CD4-positive, alpha-beta T cell (primary cell): Measurements from ENCODE around the gene USP12. TPM values are rescaled to one million over a fixed set of nuclear protein-coding genes. Genes with fewer than 3 reads are reported as not detected.
A peak's percentile ranks its signal among the peaks of the same experiment; 100 is the strongest.
"Not testable (repeated sequence)": the region's sequence is repeated elsewhere in the genome, so short reads cannot be mapped to it uniquely, and the experiment has no call there.

Source experiments
- ATAC-seq: fragments of 200-7000 bp; cut with Tn5 transposase; one replicate; pipeline ENCODE4 v1.10.0; 2022; ENCODE audit warnings: mild to moderate bottlenecking; ENCODE audit not compliant: poor library complexity
- CTCF ChIA-PET: fragments of 350-600 bp; sonication (Branson Sonifier 250); formaldehyde crosslinking; loops from one replicate; lab custom pipeline; 2021; ENCODE audit warnings: antibody characterized with exemption, inconsistent platforms; lab: Charles Lee
- POLR2A ChIA-PET: fragments of 350-600 bp; sonication (Branson Sonifier 250); formaldehyde crosslinking; loops from one replicate; lab custom pipeline; 2021; ENCODE audit warnings: antibody characterized with exemption, inconsistent platforms; lab: Charles Lee
- DNase-seq, 14 experiments: peaks; one replicate each; pipeline ENCODE4 v3.0.0-alpha.2; 2013 to 2020; ENCODE audit warnings: mixed read lengths in 2 of 14
- H3K27ac ChIP-seq, 2 donors: one replicate each; pipeline versions ENCODE4 v1.5.1 to v1.7.0; 2013; ENCODE audit warnings: low read length in 2 of 2, low read depth in 1 of 2, mild to moderate bottlenecking in 1 of 2
- H3K27me3 ChIP-seq, 2 experiments: 1 replicate in 1 of 2; 2 replicates in 1 of 2; pipeline versions ENCODE4 v1.6.1 to v1.7.0; 2013; ENCODE audit warnings: low read length in 2 of 2, control low read depth in 1 of 2, mild to moderate bottlenecking in 1 of 2, moderate library complexity in 1 of 2; ENCODE audit not compliant: insufficient read depth in 2 of 2, control insufficient read depth in 1 of 2
- H3K36me3 ChIP-seq: one replicate; pipeline ENCODE4 v1.6.1; 2013; ENCODE audit warnings: low read length, control low read depth; ENCODE audit not compliant: insufficient read depth
- H3K4me1 ChIP-seq: one replicate; pipeline ENCODE4 v1.6.1; 2013; ENCODE audit warnings: low read length, control low read depth; ENCODE audit not compliant: insufficient read depth
- H3K4me3 ChIP-seq: one replicate; pipeline ENCODE4 v1.5.1; 2013; ENCODE audit warnings: mild to moderate bottlenecking, low read length, moderate library complexity
- H3K9me3 ChIP-seq, 2 experiments: 1 replicate in 1 of 2; 2 replicates in 1 of 2; pipeline versions ENCODE4 v1.6.1 to v1.7.0; 2013; ENCODE audit warnings: low read length in 2 of 2, mild to moderate bottlenecking in 2 of 2, control low read depth in 1 of 2, moderate library complexity in 1 of 2; ENCODE audit not compliant: control insufficient read depth in 1 of 2, insufficient read depth in 1 of 2
- H3K27ac Mint-ChIP-seq: one replicate; pipeline ENCODE4 v1.8.0; 2020; ENCODE audit warnings: mixed read lengths
- H3K27me3 Mint-ChIP-seq: one replicate; pipeline ENCODE4 v1.8.0; 2021; ENCODE audit warnings: mixed read lengths
- H3K36me3 Mint-ChIP-seq: one replicate; pipeline ENCODE4 v1.8.0; 2021; ENCODE audit warnings: low read depth, mixed read lengths
- H3K4me1 Mint-ChIP-seq: one replicate; pipeline ENCODE4 v1.8.0; 2021; ENCODE audit warnings: low read depth, mixed read lengths
- H3K4me3 Mint-ChIP-seq: one replicate; pipeline ENCODE4 v1.8.0; 2020; ENCODE audit warnings: mild to moderate bottlenecking, mixed read lengths
- H3K9me3 Mint-ChIP-seq: one replicate; pipeline ENCODE4 v1.8.0; 2020; ENCODE audit warnings: mixed read lengths
- CTCF ChIP-seq: fragments of 200-600 bp; IDR thresholded peaks from one replicate; pipeline ENCODE4 v1.8.0; 2022; ENCODE audit warnings: antibody characterized with exemption, mild to moderate bottlenecking
- intact Hi-C, 2 experiments: fragments of 100-400 bp; cut with DNase I in 1 of 2; cut with micrococcal nuclease in 1 of 2; formaldehyde crosslinking; loops; one replicate each; pipeline versions ENCODE4 v1.15.1 to v1.9.0; 2023 to 2025; cut with DNase I, micrococcal nuclease
- total RNA-seq, 174 experiments: library from RNA in 2 of 174; stranded (reverse) in 2 of 174; gene quantifications; one replicate each; pipeline ENCODE4 v1.2.3 and lab custom pipeline; 2021 to 2026

USP12 gene
- total RNA-seq, 2 experiments from 2014 or later: 56.9 to 58.8 TPM

GRCh38 chr13:27192973-27193372 is 21.4 kb upstream of the USP12 start:
- no peaks in the 10 kb centered on the region for H3K36me3 Mint-ChIP-seq
- H3K9me3 ChIP-seq: peaks cover 0 to 8% of the 10 kb centered on the region in 2 experiments
- H3K4me1 ChIP-seq: no peaks in the 10 kb centered on the region
- CTCF ChIA-PET: no interaction called here
- TF ChIP-seq CTCF: no peak
- intact Hi-C loops: no loop called here
- POLR2A ChIA-PET: no interaction called here
- H3K27ac Mint-ChIP-seq: no peak overlapping the region
- H3K4me1 Mint-ChIP-seq: no peaks in the 10 kb centered on the region
- H3K27ac ChIP-seq: no peak overlapping the region
- peaks cover 3% of the 10 kb centered on the region for H3K9me3 Mint-ChIP-seq
- ATAC-seq (no peak), DNase-seq (no peak)
- no peak overlapping the region for H3K4me3 ChIP-seq
- H3K27me3 Mint-ChIP-seq: peaks cover 29% of the 10 kb centered on the region
- no peaks in the 10 kb centered on the region for H3K36me3 ChIP-seq
- no peak overlapping the region for H3K4me3 Mint-ChIP-seq
- H3K27me3 ChIP-seq: peaks cover 6 to 11% of the 10 kb centered on the region in 2 experiments

- H3K9me3 ChIP-seq, CTCF ChIA-PET, POLR2A ChIA-PET, H3K4me3 ChIP-seq, H3K36me3 Mint-ChIP-seq, H3K9me3 Mint-ChIP-seq, H3K27ac ChIP-seq, H3K4me3 Mint-ChIP-seq, H3K36me3 ChIP-seq, H3K4me1 ChIP-seq, ATAC-seq, H3K27ac Mint-ChIP-seq, H3K4me1 Mint-ChIP-seq, intact Hi-C loops: not testable (repeated sequence)
- peaks cover 6 to 11% of the 10 kb centered on the region in 2 experiments for H3K27me3 ChIP-seq
- DNase-seq: peak in 1 of 14 experiments; percentile 18
- H3K27me3 Mint-ChIP-seq: peaks cover 24% of the 10 kb centered on the region
These were observed 20.8 kb upstream of the USP12 start for GRCh38 chr13:27192367-27192766.

- no peak overlapping the region for H3K4me3 ChIP-seq
- H3K36me3 ChIP-seq: no peaks in the 10 kb centered on the region
- ATAC-seq (no peak), DNase-seq (no peak)
- TF ChIP-seq CTCF: no peak
- intact Hi-C loops: no loop called here
- Mint-ChIP-seq H3K27me3 (peaks cover 6% of the 10 kb centered on the region), H3K36me3 (no peaks in the 10 kb centered on the region), H3K27ac (no peak overlapping the region), H3K9me3 (no peaks in the 10 kb centered on the region), H3K4me3 (no peak overlapping the region), H3K4me1 (no peaks in the 10 kb centered on the region)
- H3K27me3 ChIP-seq: peaks cover 0 to under 1% of the 10 kb centered on the region in 2 experiments
- peaks cover 0 to 5% of the 10 kb centered on the region in 2 experiments for H3K9me3 ChIP-seq
- H3K4me1 ChIP-seq: no peaks in the 10 kb centered on the region
- ChIA-PET CTCF (no interaction called here), POLR2A (no interaction called here)
- no peak overlapping the region for H3K27ac ChIP-seq
These were observed 17.6 kb upstream of the USP12 start for GRCh38 chr13:27189192-27189591.

GRCh38 chr13:27188239-27188638 is 16.6 kb upstream of the USP12 start:
- H3K4me1 ChIP-seq: no peaks in the 10 kb centered on the region
- ATAC-seq: no peak
- H3K27ac Mint-ChIP-seq: no peak overlapping the region
- no peak for DNase-seq
- no peaks in the 10 kb centered on the region for H3K36me3 Mint-ChIP-seq
- no peaks in the 10 kb centered on the region for H3K9me3 Mint-ChIP-seq
- H3K27ac ChIP-seq: no peak overlapping the region
- no peak overlapping the region for H3K4me3 Mint-ChIP-seq
- no peaks in the 10 kb centered on the region for H3K9me3 ChIP-seq
- no peaks in the 10 kb centered on the region for H3K27me3 ChIP-seq
- H3K27me3 Mint-ChIP-seq: no peaks in the 10 kb centered on the region
- no peak overlapping the region for H3K4me3 ChIP-seq
- POLR2A ChIA-PET: no interaction called here
- H3K36me3 ChIP-seq: no peaks in the 10 kb centered on the region
- H3K4me1 Mint-ChIP-seq: no peaks in the 10 kb centered on the region
- CTCF ChIA-PET: interaction anchor here (1.0 kb wide), 1 partner anchor 14 kb away, joined by 4 read pairs; no protein-coding TSS in a partner anchor
- intact Hi-C loops: no loop called here
- no peak for TF ChIP-seq CTCF
